HG03280 (cell line): ENCODE data around the gene CLTB.

Experiments used
- ATAC-seq: cut with Tn5 transposase; IDR thresholded peaks from one replicate; pipeline ENCODE4 v1.9.1; 2021; ENCODE audit warnings: mild to moderate bottlenecking, moderate library complexity; ENCODE audit not compliant: unreplicated experiment

Gene CLTB

GRCh38 chr5:176406436-176407052 is 9.8 kb downstream of the CLTB start:
- no peak for ATAC-seq

GRCh38 chr5:176405656-176406435 is 10.5 kb downstream of the CLTB start:
- ATAC-seq, result no peak

GRCh38 chr5:176401281-176402205 is 14.8 kb downstream of the CLTB start:
- no peak for ATAC-seq

GRCh38 chr5:176400382-176401156 is 15.8 kb downstream of the CLTB start:
- no peak for ATAC-seq

- ATAC-seq, result no peak
Measured at GRCh38 chr5:176397736-176398420, 18.5 kb downstream of the CLTB start.

- ATAC-seq, result no peak
Measured at GRCh38 chr5:176396330-176396729, 20.0 kb downstream of the CLTB start.

- no peak for ATAC-seq
Measured at GRCh38 chr5:176394881-176395675, 21.3 kb downstream of the CLTB start.

- no peak for ATAC-seq
Measured at GRCh38 chr5:176394096-176394495, 22.2 kb downstream of the CLTB start.

GRCh38 chr5:176392526-176392925 is 23.8 kb downstream of the CLTB start:
- no peak for ATAC-seq

- no peak for ATAC-seq
Measured at GRCh38 chr5:176391999-176392398, 24.3 kb downstream of the CLTB start.

- ATAC-seq, result no peak
Measured at GRCh38 chr5:176391479-176391878, 24.9 kb downstream of the CLTB start.

- ATAC-seq, result peak; percentile 33
Measured at GRCh38 chr5:176389135-176390123, 26.9 kb downstream of the CLTB start.

GRCh38 chr5:176388444-176389134 is 27.8 kb downstream of the CLTB start, which contains the start of the genes HIGD2A and NOP16:
HIGD2A (plus strand) TSS chr5:176388751; CDS start chr5:176388820, 69 bp downstream.
NOP16 (minus strand) TSS chr5:176388598; CDS start chr5:176388539, 59 bp downstream.
- peak; percentile 90 for ATAC-seq

GRCh38 chr5:176388003-176388443 is 28.3 kb downstream of the CLTB start:
- ATAC-seq, result peak; percentile 0

GRCh38 chr5:176387384-176387925 is 28.9 kb downstream of the CLTB start:
- ATAC-seq, result no peak

- no peak for ATAC-seq
Measured at GRCh38 chr5:176386491-176386890, 29.8 kb downstream of the CLTB start.

GRCh38 chr5:176384991-176385390 is 31.3 kb downstream of the CLTB start:
- no peak for ATAC-seq
